ENCODE data around the gene RBKS. TPM values are rescaled to one million over a fixed set of nuclear protein-coding genes. Genes with fewer than 3 reads are reported as not detected.

RBKS gene
- total RNA-seq (1 to 10 TPM; 1.8 to 3.4 (median 2.4) TPM), polyA plus RNA-seq (1 to 10 TPM; 1.5 to 3.9 TPM)

- intact Hi-C loops (cut with DNase I): no loop called here
- Histone ChIP-seq H3K9me3 (no peaks in the 10 kb centered on the region), H3K4me1 (peaks cover 0 to 13% (median 11%) of the 10 kb centered on the region in 3 donors), H3K4me3 (peak within 1 kb of the TSS; percentile 47 to 70 (median 62)), H3K27me3 (no peaks in the 10 kb centered on the region), H3K36me3 (peaks cover 0 to 7% (median 0%) of the 10 kb centered on the region in 3 donors), H3K27ac (peak within 1 kb of the TSS; percentile 82 to 95 (median 93))
- no peak for FAIRE-seq
- DNase-seq: peak; percentile 80 to 95 (median 89)
- 0% methylated on average over 57 to 79 of the region's 79 CpGs for WGBS, 2 donors
- TF ChIP-seq, protein P1, sequence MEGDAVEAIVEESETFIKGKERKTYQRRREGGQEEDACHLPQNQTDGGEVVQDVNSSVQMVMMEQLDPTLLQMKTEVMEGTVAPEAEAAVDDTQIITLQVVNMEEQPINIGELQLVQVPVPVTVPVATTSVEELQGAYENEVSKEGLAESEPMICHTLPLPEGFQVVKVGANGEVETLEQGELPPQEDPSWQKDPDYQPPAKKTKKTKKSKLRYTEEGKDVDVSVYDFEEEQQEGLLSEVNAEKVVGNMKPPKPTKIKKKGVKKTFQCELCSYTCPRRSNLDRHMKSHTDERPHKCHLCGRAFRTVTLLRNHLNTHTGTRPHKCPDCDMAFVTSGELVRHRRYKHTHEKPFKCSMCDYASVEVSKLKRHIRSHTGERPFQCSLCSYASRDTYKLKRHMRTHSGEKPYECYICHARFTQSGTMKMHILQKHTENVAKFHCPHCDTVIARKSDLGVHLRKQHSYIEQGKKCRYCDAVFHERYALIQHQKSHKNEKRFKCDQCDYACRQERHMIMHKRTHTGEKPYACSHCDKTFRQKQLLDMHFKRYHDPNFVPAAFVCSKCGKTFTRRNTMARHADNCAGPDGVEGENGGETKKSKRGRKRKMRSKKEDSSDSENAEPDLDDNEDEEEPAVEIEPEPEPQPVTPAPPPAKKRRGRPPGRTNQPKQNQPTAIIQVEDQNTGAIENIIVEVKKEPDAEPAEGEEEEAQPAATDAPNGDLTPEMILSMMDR (IDR thresholded peaks at IDR 0.05): no peak
- ATAC-seq: peak; percentile 95 to 98 (median 98)
Measured at GRCh38 chr2:27890146-27890923, at the start of gene RBKS, which contains the start of gene BABAM2. TSS of gene RBKS (minus strand) at chr2:27890387. CDS start at chr2:27890345, 42 bp downstream. TSS of gene BABAM2 (plus strand) at chr2:27890729. CDS start at chr2:27894557, 3,828 bp downstream.

DNA sequence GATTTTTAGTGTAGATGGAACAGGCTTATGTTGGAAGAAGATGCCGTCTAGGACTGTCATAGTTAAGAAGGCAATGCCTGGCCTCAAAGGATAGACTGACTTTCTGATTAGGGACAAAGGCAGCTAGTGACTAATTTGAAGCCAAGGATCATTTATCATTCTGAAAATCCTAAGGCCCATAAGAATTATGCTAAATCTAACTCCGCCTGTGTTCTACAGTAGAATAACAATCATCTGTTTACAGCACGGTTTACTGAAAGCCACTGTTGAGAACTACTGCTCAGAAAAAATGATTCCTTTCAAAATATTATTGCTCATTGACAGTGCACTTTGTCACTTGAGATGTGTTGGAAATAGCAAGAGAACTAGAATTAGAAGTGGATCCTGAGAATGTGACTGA lies 44.8 kb upstream of the RBKS start:
- FAIRE-seq: no peak
- intact Hi-C loops (cut with DNase I): no loop called here
- no peaks in the 10 kb centered on the region for H3K9me3 ChIP-seq
- H3K4me1 ChIP-seq: peaks cover under 1 to 9% (median 4%) of the 10 kb centered on the region in 3 donors
- no peak overlapping the region for H3K4me3 ChIP-seq
- no peak for DNase-seq
- no peak overlapping the region for H3K27ac ChIP-seq
- no peaks in the 10 kb centered on the region for H3K27me3 ChIP-seq
- TF ChIP-seq, protein P1 (IDR thresholded peaks at IDR 0.05): no peak
- 95 to 97% methylated on average over 3 of the region's 3 CpGs for WGBS, 2 donors
- ATAC-seq: no peak
- no peaks in the 10 kb centered on the region for H3K36me3 ChIP-seq

DNA sequence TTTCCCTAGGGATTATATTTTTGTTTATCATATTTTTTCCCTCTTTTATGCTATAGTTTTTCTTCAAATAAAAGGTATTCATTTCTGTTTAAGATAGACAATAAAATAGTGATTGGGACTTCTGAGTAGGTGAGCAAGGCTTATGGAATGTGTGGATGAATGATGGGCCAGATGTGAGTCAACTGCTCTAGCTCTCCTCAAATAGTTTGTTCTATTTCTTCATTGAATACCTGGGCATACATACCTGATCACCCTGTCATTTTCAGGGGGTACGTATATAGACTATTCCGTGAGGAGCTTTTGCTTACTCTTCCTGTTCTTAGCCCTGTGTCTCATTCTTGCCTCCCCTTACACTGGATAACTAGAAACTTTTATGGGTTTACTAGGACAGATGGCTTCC lies 42.2 kb upstream of the RBKS start:
- FAIRE-seq: no peak
- no peak overlapping the region for H3K27ac ChIP-seq
- no peak for ATAC-seq
- no peaks in the 10 kb centered on the region for H3K36me3 ChIP-seq
- TF ChIP-seq, protein P1 (IDR thresholded peaks at IDR 0.05): no peak
- 90 to 98% methylated on average over 2 of the region's 2 CpGs for WGBS, 2 donors
- DNase-seq: no peak
- H3K27me3 ChIP-seq: no peaks in the 10 kb centered on the region
- peaks cover 10% of the 10 kb centered on the region in 3 donors for H3K4me1 ChIP-seq
- no peaks in the 10 kb centered on the region for H3K9me3 ChIP-seq
- intact Hi-C loops (cut with DNase I): no loop called here
- no peak overlapping the region for H3K4me3 ChIP-seq

- Histone ChIP-seq H3K27me3 (no peaks in the 10 kb centered on the region), H3K27ac (no peak overlapping the region), H3K4me3 (no peak overlapping the region), H3K9me3 (no peaks in the 10 kb centered on the region), H3K4me1 (peaks cover 10% of the 10 kb centered on the region in 3 donors), H3K36me3 (no peaks in the 10 kb centered on the region)
- TF ChIP-seq, protein P1 (IDR thresholded peaks at IDR 0.05): no peak
- WGBS, 2 donors: 70 to 73% methylated on average over 4 of the region's 4 CpGs
- intact Hi-C loops (cut with DNase I): no loop called here
- FAIRE-seq (no peak), DNase-seq (no peak), ATAC-seq (no peak)
Measured at GRCh38 chr2:27931361-27931950, 41.3 kb upstream of the RBKS start.
